IMR-90 (cell line): ENCODE data around the gene INPP5A. TPM values are rescaled to one million over a fixed set of nuclear protein-coding genes. Genes with fewer than 3 reads are reported as not detected.
A peak's percentile ranks its signal among the peaks of the same experiment; 100 is the strongest.

Experiments used
- ATAC-seq: fragments of 200-7000 bp; cut with Tn5 transposase; 2 replicates; pipeline ENCODE4 v1.9.1; 2020; ENCODE audit warnings: low read depth, mild to moderate bottlenecking, moderate library complexity
- BruUV-seq: library from RNA; stranded (reverse); fragments of 400-500 nt; replicated peaks from 2 replicates; lab custom pipeline; 2021; lab: Mats Ljungman, UMichigan
- CTCF ChIA-PET: fragments of 300-600 bp; formaldehyde crosslinking; extraction: SDS; loops from one replicate; lab custom pipeline; 2021; ENCODE audit warnings: antibody characterized with exemption; lab: Yijun Ruan, JAX
- POLR2A ChIA-PET: fragments of 300-600 bp; sonication (Branson Sonifier 250); formaldehyde crosslinking; loops from one replicate; lab custom pipeline; 2022; ENCODE audit warnings: antibody characterized with exemption; ENCODE audit not compliant: unreplicated experiment; lab: Charles Lee
- DNase-seq: peaks from one replicate; pipeline ENCODE4 v3.0.0; 2013
- H2AFZ ChIP-seq: replicated peaks from 2 replicates; pipeline ENCODE3; 2013; ENCODE audit warnings: low read length, mild to moderate bottlenecking; ENCODE audit not compliant: poor library complexity
- H2AK5ac ChIP-seq: 2 replicates; pipeline ENCODE4 v1.6.1; 2013; ENCODE audit warnings: low read depth, low read length, inconsistent platforms
- H2AK9ac ChIP-seq: replicated peaks from 2 replicates; pipeline ENCODE3; 2013; ENCODE audit warnings: mild to moderate bottlenecking, low read depth, low read length, moderate library complexity; ENCODE audit not compliant: poor library complexity
- H2BK120ac ChIP-seq: 2 replicates; pipeline ENCODE4 v1.6.1; 2013; ENCODE audit warnings: low read depth, low read length, inconsistent platforms
- H2BK15ac ChIP-seq: 3 replicates; pipeline ENCODE4 v1.6.1; 2013; ENCODE audit warnings: low read depth, low read length, inconsistent platforms
- H2BK20ac ChIP-seq: 2 replicates; pipeline ENCODE4 v1.6.1; 2013; ENCODE audit warnings: low read depth, mild to moderate bottlenecking, inconsistent platforms, low read length, moderate library complexity
- H2BK5ac ChIP-seq: 2 replicates; pipeline ENCODE4 v1.6.1; 2013; ENCODE audit warnings: mild to moderate bottlenecking, low read depth, low read length, inconsistent platforms; ENCODE audit not compliant: poor library complexity, severe bottlenecking
- H3K14ac ChIP-seq: replicated peaks from 2 replicates; pipeline ENCODE4 v1.6.1; 2013; ENCODE audit warnings: low read depth, low read length, inconsistent platforms
- H3K18ac ChIP-seq: 2 replicates; pipeline ENCODE4 v1.6.1; 2013; ENCODE audit warnings: low read depth, low read length, control low read depth
- H3K23ac ChIP-seq: 2 replicates; pipeline ENCODE4 v1.6.1; 2013; ENCODE audit warnings: low read depth, low read length, inconsistent platforms
- H3K27ac ChIP-seq: 2 replicates; pipeline ENCODE4 v1.5.1; 2013; ENCODE audit warnings: mild to moderate bottlenecking, control low read depth, low read length; ENCODE audit not compliant: insufficient read depth
- H3K27me3 ChIP-seq: 2 replicates; pipeline ENCODE4 v1.6.1; 2013; ENCODE audit warnings: low read length; ENCODE audit not compliant: control insufficient read depth, insufficient read depth
- H3K36me3 ChIP-seq: 2 replicates; pipeline ENCODE4 v1.6.1; 2013; ENCODE audit warnings: low read length, mixed read lengths; ENCODE audit not compliant: control insufficient read depth, insufficient read depth
- H3K4ac ChIP-seq: 2 replicates; pipeline ENCODE4 v1.6.1; 2013; ENCODE audit warnings: low read depth, low read length, inconsistent platforms
- H3K4me1 ChIP-seq: 2 replicates; pipeline ENCODE4 v1.6.1; 2013; ENCODE audit warnings: low read length, mixed read lengths; ENCODE audit not compliant: control insufficient read depth, insufficient read depth
- H3K4me2 ChIP-seq: 2 replicates; pipeline ENCODE4 v1.6.1; 2013; ENCODE audit warnings: low read depth, mild to moderate bottlenecking, control low read depth, low read length, moderate library complexity
- H3K4me3 ChIP-seq: 2 replicates; pipeline ENCODE4 v1.5.1; 2013; ENCODE audit warnings: low read depth, mild to moderate bottlenecking, control low read depth, low read length, moderate library complexity; ENCODE audit not compliant: insufficient read depth
- H3K56ac ChIP-seq: 2 replicates; pipeline ENCODE4 v1.6.1; 2013; ENCODE audit warnings: low read length, inconsistent platforms; ENCODE audit not compliant: insufficient read depth; ENCODE audit errors: extremely low read depth
- H3K79me1 ChIP-seq, 2 experiments: 2 replicates each; pipeline ENCODE4 v1.6.1; 2013; ENCODE audit warnings: low read length in 2 of 2, inconsistent platforms in 1 of 2, low read depth in 1 of 2
- H3K9ac ChIP-seq: 2 replicates; pipeline ENCODE4 v1.6.1; 2013; ENCODE audit warnings: low read depth, low read length, control low read depth
- H3K9me1 ChIP-seq: 2 replicates; pipeline ENCODE4 v1.6.1; 2013; ENCODE audit warnings: low read length, inconsistent platforms; ENCODE audit not compliant: insufficient read depth
- H3K9me3 ChIP-seq: 2 replicates; pipeline ENCODE4 v1.6.1; 2013; ENCODE audit warnings: low read length; ENCODE audit not compliant: control insufficient read depth, insufficient read depth
- H4K20me1 ChIP-seq: 2 replicates; pipeline ENCODE4 v1.6.1; 2013; ENCODE audit warnings: low read length, inconsistent platforms; ENCODE audit not compliant: insufficient read depth
- H4K5ac ChIP-seq: 2 replicates; pipeline ENCODE4 v1.6.1; 2013; ENCODE audit warnings: mild to moderate bottlenecking, low read depth, low read length, control low read depth
- H4K8ac ChIP-seq, 2 experiments: 2 replicates each; pipeline ENCODE4 v1.6.1; 2013; ENCODE audit warnings: low read depth in 2 of 2, low read length in 2 of 2, control low read depth in 1 of 2, inconsistent platforms in 1 of 2
- H4K91ac ChIP-seq: 2 replicates; pipeline ENCODE4 v1.6.1; 2013; ENCODE audit warnings: low read depth, low read length, inconsistent platforms; ENCODE audit not compliant: insufficient read depth
- BHLHE40 ChIP-seq: fragments of 150-350 bp; IDR thresholded peaks from 2 replicates; pipeline ENCODE4 v1.6.1; 2016; ENCODE audit warnings: mild to moderate bottlenecking, low read depth, low read length
- CEBPB ChIP-seq: IDR thresholded peaks from 2 replicates; pipeline ENCODE4 v1.6.1; 2012; ENCODE audit warnings: low read depth, low read length, improper control_type of control experiment
- CHD1 ChIP-seq: IDR thresholded peaks from 2 replicates; pipeline ENCODE4 v1.6.1; 2012; ENCODE audit warnings: low read depth, low read length, improper control_type of control experiment
- FOS ChIP-seq: fragments of 150-350 bp; IDR thresholded peaks from 2 replicates; pipeline ENCODE4 v1.6.1; 2016; ENCODE audit warnings: low read depth, low read length
- MAFK ChIP-seq: IDR thresholded peaks from 2 replicates; pipeline ENCODE4 v1.6.1; 2012; ENCODE audit warnings: low read depth, low read length, improper control_type of control experiment
- MAZ ChIP-seq: IDR thresholded peaks from 2 replicates; pipeline ENCODE4 v1.6.1; 2012; ENCODE audit warnings: low read depth, mild to moderate bottlenecking, low read length, improper control_type of control experiment, moderate library complexity, borderline replicate concordance
- MXI1 ChIP-seq: IDR thresholded peaks from 2 replicates; pipeline ENCODE4 v1.6.1; 2012; ENCODE audit warnings: low read depth, mild to moderate bottlenecking, low read length, moderate library complexity, borderline replicate concordance
- NFE2L2 ChIP-seq: fragments of 150-350 bp; IDR thresholded peaks from 2 replicates; pipeline ENCODE4 v1.6.1; 2016; ENCODE audit warnings: low read depth, mild to moderate bottlenecking, low read length
- POLR2A ChIP-seq: IDR thresholded peaks from 2 replicates; pipeline ENCODE4 v1.6.1; 2012; ENCODE audit warnings: mild to moderate bottlenecking, low read depth, low read length
- RAD21 ChIP-seq: IDR thresholded peaks from 2 replicates; pipeline ENCODE4 v1.6.1; 2012; ENCODE audit warnings: low read length, improper control_type of control experiment
- RCOR1 ChIP-seq: IDR thresholded peaks from 2 replicates; pipeline ENCODE4 v1.6.1; 2012; ENCODE audit warnings: mild to moderate bottlenecking, low read length, improper control_type of control experiment; ENCODE audit not compliant: insufficient replicate concordance
- USF2 ChIP-seq: fragments of 150-350 bp; IDR thresholded peaks from 2 replicates; pipeline ENCODE4 v1.6.1; 2017; ENCODE audit warnings: mild to moderate bottlenecking, antibody characterized with exemption, low read length, low read depth
- WGBS, 2 experiments: methylation state at CpG; one replicate each; pipeline versions ENCODE4 v1.1.5 to v1.1.7; 2013; ENCODE audit warnings: missing lambda C conversion rate in 2 of 2; ENCODE audit not compliant: insufficient read length in 1 of 2; ENCODE audit errors: extremely low coverage in 2 of 2; 5-methylcytosine and 5-hydroxymethylcytosine counted together
- dilution Hi-C: fragments of 300-500 bp; cut with HindIII; formaldehyde crosslinking; loops from one replicate; pipeline ENCODE4 v1.14.3; 2018; ENCODE audit warnings: low sequenced_read_pairs; ENCODE audit not compliant: unreplicated experiment
- in situ Hi-C: fragments of 300-500 bp; cut with MboI; formaldehyde crosslinking; loops from 3 replicates; pipeline ENCODE4 v1.14.3; 2019; ENCODE audit warnings: low sequenced_read_pairs, inconsistent platforms, mixed read lengths
- intact Hi-C: fragments of 100-400 bp; cut with micrococcal nuclease; formaldehyde crosslinking; loops from 2 replicates; pipeline ENCODE4 v1.10.0; 2022
- polyA plus RNA-seq, 3 experiments: library from polyadenylated mRNA; depleted of rRNA; stranded (reverse); fragments of >200 nt; gene quantifications; 2 replicates each; pipeline ENCODE4 v1.2.3, GENCODE V29; 2012; ENCODE audit warnings: low replicate concordance in 1 of 3
- total RNA-seq: library from RNA; depleted of rRNA; stranded (reverse); fragments of >200 nt; gene quantifications from 2 replicates; pipeline ENCODE4 v1.2.3, GENCODE V29; 2012
- TF ChIP-seq, protein P1 (sequence below): fragments of 150-350 bp; IDR thresholded peaks from 2 replicates; pipeline ENCODE4 v1.6.1; 2016; ENCODE audit warnings: low read depth, mild to moderate bottlenecking, low read length, moderate library complexity, borderline replicate concordance

The INPP5A gene
- total and polyA plus RNA-seq, 2 of the 4 experiments (the other 2 are of a cell fraction) = 21.4 to 36.7 TPM

DNA sequence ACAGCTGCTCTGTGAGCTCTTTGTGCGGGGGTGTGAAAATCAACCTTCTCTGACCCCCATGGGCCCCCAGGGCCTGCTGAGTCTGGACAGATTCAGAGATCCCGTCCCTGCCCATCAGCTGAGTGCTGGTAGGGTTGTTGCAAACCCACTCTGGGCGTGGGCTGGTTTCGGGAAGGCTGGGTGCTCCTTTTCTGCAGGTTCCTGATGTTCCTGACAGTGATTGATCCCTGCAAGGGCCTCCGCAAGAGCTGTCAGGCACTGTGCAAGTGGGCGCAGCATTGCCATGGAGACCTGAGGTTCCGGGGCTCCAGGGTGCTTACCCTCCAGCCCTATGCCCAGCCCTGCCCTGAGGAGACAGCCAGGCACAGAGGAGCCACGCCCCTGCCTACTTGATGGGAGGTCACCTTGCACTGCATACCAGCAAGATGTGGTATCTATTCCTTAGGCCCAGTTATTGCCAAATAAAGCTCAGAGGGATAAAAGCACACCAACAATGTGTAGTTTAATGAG is 44.3 kb upstream of the INPP5A start:
- ChIA-PET CTCF (no interaction called here), POLR2A (no interaction called here)
- H2BK5ac ChIP-seq = no peak overlapping the region
- H3K9me3 ChIP-seq = no peaks in the 10 kb centered on the region; the same call in 1 of the 2 replicates
- dilution Hi-C loops (no loop called here), intact Hi-C loops (no loop called here), in situ Hi-C loops (no loop called here)
- no peaks in the 10 kb centered on the region for H3K79me1 ChIP-seq
- H4K20me1 ChIP-seq = no peaks in the 10 kb centered on the region
- WGBS, 2 experiments = 60% methylated on average over 2 of the region's 8 CpGs; no CpG with 5 or more reads in 1 of the 2 experiments
- H3K23ac ChIP-seq = no peak overlapping the region
- no peak overlapping the region for H3K4ac ChIP-seq
- H3K14ac ChIP-seq = no peak overlapping the region
- no peak overlapping the region for H3K18ac ChIP-seq
- H3K4me1 ChIP-seq = peaks cover 6% of the 10 kb centered on the region
- H4K91ac ChIP-seq = no peak overlapping the region
- TF ChIP-seq USF2 (no peak), NFE2L2 (no peak), FOS (no peak), RAD21 (no peak), BHLHE40 (no peak), POLR2A (no peak), RCOR1 (no peak), CHD1 (no peak), MXI1 (no peak), MAFK (no peak), CEBPB (no peak), MAZ (no peak)
- TF ChIP-seq, protein P1, sequence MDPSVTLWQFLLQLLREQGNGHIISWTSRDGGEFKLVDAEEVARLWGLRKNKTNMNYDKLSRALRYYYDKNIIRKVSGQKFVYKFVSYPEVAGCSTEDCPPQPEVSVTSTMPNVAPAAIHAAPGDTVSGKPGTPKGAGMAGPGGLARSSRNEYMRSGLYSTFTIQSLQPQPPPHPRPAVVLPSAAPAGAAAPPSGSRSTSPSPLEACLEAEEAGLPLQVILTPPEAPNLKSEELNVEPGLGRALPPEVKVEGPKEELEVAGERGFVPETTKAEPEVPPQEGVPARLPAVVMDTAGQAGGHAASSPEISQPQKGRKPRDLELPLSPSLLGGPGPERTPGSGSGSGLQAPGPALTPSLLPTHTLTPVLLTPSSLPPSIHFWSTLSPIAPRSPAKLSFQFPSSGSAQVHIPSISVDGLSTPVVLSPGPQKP = no peak
- ATAC-seq (no peak), DNase-seq (no peak)
- H2AK9ac ChIP-seq = no peak overlapping the region
- no peak overlapping the region for H4K8ac ChIP-seq
- peak overlapping the region; percentile 8 for H2AFZ ChIP-seq
- H3K4me2 ChIP-seq = no peak overlapping the region
- H2BK15ac ChIP-seq = no peak overlapping the region
- no peak overlapping the region for H2AK5ac ChIP-seq
- H3K36me3 ChIP-seq = no peaks in the 10 kb centered on the region
- no peak overlapping the region for H3K4me3 ChIP-seq
- H2BK20ac ChIP-seq = no peak overlapping the region
- no peak overlapping the region for H2BK120ac ChIP-seq
- H4K5ac ChIP-seq = no peak overlapping the region
- peaks cover 3% of the 10 kb centered on the region; the same call in 1 of the 2 replicates for H3K9me1 ChIP-seq
- H3K27ac ChIP-seq = no peak overlapping the region
- H3K27me3 ChIP-seq = peaks cover 23% of the 10 kb centered on the region
- no TSS peak for BruUV-seq
- H3K9ac ChIP-seq = no peak overlapping the region
- no peak overlapping the region for H3K56ac ChIP-seq
